Nephron progenitor cell (in vitro differentiated cells): Measurements from ENCODE around the gene ACE2.

Source experiments
- DNase-seq: peaks from one replicate; pipeline ENCODE4 v3.0.0; 2021
- H3K27ac Mint-ChIP-seq: 2 replicates; pipeline ENCODE4 v1.8.0; 2021; ENCODE audit warnings: mild to moderate bottlenecking, moderate library complexity, mixed read lengths
- H3K27me3 Mint-ChIP-seq: 2 replicates; pipeline ENCODE4 v1.8.0; 2021; ENCODE audit warnings: mild to moderate bottlenecking, low read depth, mixed read lengths; ENCODE audit not compliant: poor library complexity
- H3K36me3 Mint-ChIP-seq: 2 replicates; pipeline ENCODE4 v1.8.0; 2021; ENCODE audit warnings: low read depth, mixed read lengths
- H3K4me1 Mint-ChIP-seq: 2 replicates; pipeline ENCODE4 v1.8.0; 2021; ENCODE audit warnings: mixed read lengths
- H3K4me3 Mint-ChIP-seq: 2 replicates; pipeline ENCODE4 v1.8.0; 2021; ENCODE audit warnings: mild to moderate bottlenecking, moderate library complexity, mixed read lengths
- H3K9me3 Mint-ChIP-seq: 2 replicates; pipeline ENCODE4 v1.8.0; 2021; ENCODE audit warnings: mild to moderate bottlenecking, moderate library complexity, mixed read lengths
- TF ChIP-seq, protein P1 (sequence below): fragments of 200-600 bp; sonication (generic); IDR thresholded peaks from 2 replicates; pipeline ENCODE4 v1.5.0; 2021; ENCODE audit warnings: antibody characterized with exemption

Gene ACE2

DNA sequence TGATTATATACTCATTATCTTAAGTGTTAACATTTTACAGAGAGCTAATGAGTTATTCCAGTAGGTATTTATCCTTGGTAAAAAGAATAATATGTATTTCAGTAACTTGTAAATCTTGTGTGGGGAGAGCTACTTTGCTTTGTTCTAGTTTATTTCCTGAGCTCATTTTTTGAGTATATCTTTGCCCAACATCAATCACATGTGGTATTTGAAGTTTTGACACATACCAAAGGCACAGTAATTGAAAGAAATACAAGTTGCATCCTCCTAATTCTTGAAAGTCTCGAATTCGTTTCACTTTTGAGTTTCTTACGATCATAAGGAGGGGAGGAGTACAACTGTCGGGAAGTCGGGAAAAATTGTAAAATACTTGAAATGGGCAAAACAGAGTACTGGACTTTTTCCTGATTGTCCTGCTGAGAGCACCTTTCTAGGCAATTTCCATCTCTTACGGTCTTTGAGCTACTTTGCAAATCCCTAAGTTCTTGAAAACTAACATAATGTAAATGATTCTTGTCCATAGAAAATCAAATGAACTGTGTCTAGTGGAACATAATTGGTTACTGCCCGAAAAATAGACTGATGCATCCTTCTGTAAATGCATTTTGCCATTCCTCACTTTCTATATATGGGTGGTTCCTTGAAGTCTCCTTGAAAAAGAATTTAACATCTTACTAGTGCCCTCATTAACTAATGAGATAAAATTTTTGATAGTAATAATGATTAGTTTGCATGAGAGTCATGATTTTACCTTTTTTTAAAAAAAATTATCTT, 43.2 kb upstream of the ACE2 start:
- H3K27me3 Mint-ChIP-seq: no peaks in the 10 kb centered on the region
- no peak overlapping the region for H3K4me3 Mint-ChIP-seq

DNA sequence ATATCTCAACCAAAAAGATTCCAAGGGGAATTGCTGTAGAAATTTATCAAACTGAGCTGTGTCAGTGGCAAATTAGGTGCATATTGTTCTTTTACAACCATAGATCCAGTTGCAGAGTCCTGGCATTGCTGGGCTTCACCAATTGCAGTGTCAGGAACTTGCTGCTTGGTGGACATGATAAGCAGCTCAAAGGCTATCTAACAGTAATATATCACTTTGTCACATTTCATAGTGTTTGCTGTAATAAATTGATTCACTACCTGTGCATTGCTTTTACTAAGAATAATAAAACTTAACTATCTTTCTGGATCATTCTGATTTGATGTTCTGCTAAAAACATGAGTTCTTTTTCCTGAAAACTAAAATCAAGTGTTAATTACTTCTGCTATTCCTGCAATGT, 30.9 kb upstream of the ACE2 start:
- TF ChIP-seq, protein P1, sequence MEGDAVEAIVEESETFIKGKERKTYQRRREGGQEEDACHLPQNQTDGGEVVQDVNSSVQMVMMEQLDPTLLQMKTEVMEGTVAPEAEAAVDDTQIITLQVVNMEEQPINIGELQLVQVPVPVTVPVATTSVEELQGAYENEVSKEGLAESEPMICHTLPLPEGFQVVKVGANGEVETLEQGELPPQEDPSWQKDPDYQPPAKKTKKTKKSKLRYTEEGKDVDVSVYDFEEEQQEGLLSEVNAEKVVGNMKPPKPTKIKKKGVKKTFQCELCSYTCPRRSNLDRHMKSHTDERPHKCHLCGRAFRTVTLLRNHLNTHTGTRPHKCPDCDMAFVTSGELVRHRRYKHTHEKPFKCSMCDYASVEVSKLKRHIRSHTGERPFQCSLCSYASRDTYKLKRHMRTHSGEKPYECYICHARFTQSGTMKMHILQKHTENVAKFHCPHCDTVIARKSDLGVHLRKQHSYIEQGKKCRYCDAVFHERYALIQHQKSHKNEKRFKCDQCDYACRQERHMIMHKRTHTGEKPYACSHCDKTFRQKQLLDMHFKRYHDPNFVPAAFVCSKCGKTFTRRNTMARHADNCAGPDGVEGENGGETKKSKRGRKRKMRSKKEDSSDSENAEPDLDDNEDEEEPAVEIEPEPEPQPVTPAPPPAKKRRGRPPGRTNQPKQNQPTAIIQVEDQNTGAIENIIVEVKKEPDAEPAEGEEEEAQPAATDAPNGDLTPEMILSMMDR: no peak
- Mint-ChIP-seq H3K36me3 (no peaks in the 10 kb centered on the region), H3K27me3 (peaks cover 11% of the 10 kb centered on the region), H3K27ac (no peak overlapping the region), H3K9me3 (no peaks in the 10 kb centered on the region), H3K4me1 (no peaks in the 10 kb centered on the region), H3K4me3 (no peak overlapping the region)
- no peak for DNase-seq

More for the DNA sequence above, 43.2 kb upstream of the ACE2 start:
- Mint-ChIP-seq H3K36me3 (no peaks in the 10 kb centered on the region), H3K27ac (no peak overlapping the region), H3K4me1 (no peaks in the 10 kb centered on the region), H3K9me3 (no peaks in the 10 kb centered on the region)
- no peak for DNase-seq
- TF ChIP-seq, protein P1: no peak

DNA sequence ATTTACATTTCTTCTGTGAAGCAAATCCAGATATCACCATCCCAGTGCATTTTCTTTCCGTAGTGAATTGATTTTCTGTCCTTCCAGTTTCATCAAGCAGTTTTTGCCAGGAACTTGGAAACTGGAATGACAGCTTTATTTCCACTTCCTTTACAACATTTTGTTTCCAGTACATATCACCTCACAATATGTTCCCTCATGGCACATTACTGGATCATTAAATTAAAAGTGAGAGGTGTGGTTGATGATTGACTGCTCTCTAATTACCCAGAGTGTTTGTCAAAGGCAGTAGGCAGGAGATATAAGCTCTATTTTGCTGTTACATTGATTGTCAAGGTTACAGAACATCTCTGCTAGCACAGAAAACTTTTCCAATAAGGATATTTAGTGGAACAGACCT, 22.3 kb upstream of the ACE2 start:
- TF ChIP-seq, protein P1: no peak
- no peak overlapping the region for H3K27ac Mint-ChIP-seq
- no peak overlapping the region for H3K4me3 Mint-ChIP-seq
- no peaks in the 10 kb centered on the region for H3K36me3 Mint-ChIP-seq
- no peaks in the 10 kb centered on the region for H3K4me1 Mint-ChIP-seq
- no peaks in the 10 kb centered on the region for H3K9me3 Mint-ChIP-seq
- no peak for DNase-seq
- peaks cover 6% of the 10 kb centered on the region for H3K27me3 Mint-ChIP-seq

DNA sequence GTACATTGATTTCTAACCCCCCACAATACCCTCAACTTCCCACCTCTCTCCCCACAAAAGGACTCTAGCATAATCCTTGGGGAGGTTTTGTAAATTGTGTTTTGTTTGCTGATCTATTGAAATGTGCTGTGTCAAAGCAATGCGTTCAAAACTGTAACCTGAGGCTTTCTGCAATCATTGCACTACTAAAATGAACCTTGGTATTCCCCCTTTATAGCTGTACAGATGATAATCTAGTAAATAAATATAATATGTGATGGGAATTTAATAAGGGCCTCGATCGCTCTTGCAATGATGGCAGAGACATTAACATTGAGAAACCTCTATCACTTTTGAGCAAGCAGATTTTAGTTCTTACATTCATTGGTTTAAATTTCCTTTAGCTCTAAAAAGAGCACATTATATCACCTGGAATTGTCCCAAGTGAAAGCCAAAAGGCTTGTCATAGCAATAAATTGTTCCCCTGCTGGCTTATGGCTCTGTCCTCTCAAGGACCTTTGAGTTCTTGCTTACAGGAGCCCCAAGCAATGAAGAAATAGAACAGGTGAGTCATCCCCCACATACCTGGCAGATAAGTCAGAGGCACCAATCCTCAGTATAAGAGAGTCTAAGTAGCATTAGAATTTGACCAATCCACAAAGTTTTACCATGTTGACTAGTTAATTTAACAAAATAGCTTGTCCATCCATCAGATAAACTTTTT, 18.4 kb upstream of the ACE2 start:
- H3K4me3 Mint-ChIP-seq: no peak overlapping the region
- no peaks in the 10 kb centered on the region for H3K9me3 Mint-ChIP-seq
- H3K27me3 Mint-ChIP-seq: no peaks in the 10 kb centered on the region
- no peak overlapping the region for H3K27ac Mint-ChIP-seq
- no peaks in the 10 kb centered on the region for H3K4me1 Mint-ChIP-seq
- no peaks in the 10 kb centered on the region for H3K36me3 Mint-ChIP-seq
- DNase-seq: no peak
- TF ChIP-seq, protein P1: no peak

DNA sequence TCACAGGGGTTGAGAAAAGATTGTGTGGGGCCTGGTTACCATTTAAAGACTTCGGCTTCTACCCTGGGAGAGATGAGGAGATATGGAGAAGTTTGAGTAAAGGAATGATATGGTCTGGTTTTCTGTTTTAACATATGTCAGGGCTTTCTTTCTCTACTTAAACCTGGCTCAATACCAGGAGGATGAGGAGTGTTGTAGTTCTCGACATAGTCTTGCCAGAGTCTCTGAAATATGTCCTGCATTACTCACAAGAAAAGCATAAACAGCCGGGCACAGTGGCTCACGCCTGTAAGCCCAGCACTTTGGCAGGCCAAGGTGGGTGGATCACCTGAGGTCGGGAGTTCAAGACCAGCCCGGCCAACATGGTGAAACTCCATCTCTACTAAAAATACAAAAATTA, 16.4 kb upstream of the ACE2 start:
- Mint-ChIP-seq H3K27ac (no peak overlapping the region), H3K9me3 (no peaks in the 10 kb centered on the region), H3K4me3 (no peak overlapping the region), H3K4me1 (no peaks in the 10 kb centered on the region), H3K27me3 (peaks cover under 1% of the 10 kb centered on the region), H3K36me3 (no peaks in the 10 kb centered on the region)
- TF ChIP-seq, protein P1: no peak
- no peak for DNase-seq
